ENCODE results near the gene MAN1A1.

The MAN1A1 gene

DNA sequence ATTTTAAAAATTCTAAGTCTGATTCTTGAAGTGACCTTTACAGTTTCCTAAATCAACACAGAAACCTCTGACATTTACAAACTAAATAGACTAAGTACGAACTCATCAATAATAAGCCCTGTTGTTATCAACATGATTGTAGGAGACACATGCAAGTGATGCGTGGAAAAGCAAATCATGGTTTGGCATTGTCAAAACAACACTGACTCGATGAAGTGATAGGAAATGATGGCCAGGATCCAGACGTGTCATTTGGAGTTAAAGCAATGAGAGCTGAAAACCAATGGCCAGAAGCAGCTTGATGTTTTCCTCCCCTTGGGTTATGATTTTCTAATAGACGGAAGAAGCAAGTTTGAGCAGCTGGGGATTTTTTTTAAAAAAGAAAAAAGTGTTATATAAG is 153.7 kb downstream of the MAN1A1 start:
- no peak for DNase-seq (ENCODE audit: low read depth)

DNA sequence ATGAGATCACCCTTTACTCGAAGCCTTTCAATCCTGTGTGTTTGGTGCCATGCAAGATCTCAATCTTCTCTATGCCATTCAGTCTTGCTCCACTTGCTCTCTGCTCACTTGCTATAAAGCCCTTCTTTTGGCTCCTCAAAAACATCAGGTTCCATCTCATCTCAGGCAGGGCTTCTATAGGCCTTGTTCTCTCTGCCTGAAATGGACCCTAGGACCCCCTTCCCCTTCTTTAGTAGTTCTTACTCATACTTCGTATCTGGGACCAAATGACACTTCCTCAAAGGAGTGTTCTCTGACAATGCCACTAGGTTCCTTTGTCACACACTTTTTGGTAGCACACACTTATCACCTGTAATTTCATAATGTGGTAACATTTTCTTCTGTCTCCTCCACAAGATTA is 154.4 kb downstream of the MAN1A1 start:
- DNase-seq (ENCODE audit: low read depth): no peak

DNA sequence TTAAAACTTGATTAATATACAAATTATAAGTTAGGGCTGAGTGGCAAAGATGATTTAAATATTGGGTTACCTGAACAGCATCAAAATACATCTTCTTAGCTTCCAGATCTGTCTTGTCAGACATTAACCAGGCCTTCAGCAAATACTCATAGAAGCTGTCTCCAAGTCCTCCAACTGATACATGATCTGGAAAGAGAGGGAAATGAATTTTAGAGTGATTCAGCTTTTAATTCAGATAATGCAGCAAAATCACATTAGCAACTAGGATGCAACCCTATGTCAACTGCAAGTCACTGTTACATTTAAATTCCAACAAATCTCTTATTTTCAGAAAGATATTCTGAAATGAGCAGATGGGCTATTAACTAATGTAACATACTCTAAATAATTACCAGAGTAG is 155.9 kb downstream of the MAN1A1 start:
- no peak for DNase-seq (ENCODE audit: low read depth)

DNA sequence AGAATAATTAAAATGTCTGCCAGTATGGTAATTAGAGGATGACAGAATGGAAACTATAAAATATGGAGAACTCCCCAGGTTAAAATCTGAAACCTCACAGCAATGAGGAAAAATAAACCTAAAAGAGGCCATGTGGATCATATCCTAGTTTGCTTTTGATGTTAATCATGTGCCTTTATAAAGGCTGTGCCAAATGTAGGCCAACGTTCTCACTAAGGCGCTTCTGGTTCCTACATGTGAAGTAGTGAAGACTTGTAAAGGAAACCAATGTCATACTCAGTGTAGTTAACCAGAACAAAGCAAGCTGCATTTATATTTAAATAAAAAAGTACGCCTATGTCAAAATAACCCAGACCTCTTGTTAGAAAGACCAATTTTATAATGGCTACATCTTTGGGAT is 157.4 kb downstream of the MAN1A1 start:
- no peak for DNase-seq (ENCODE audit: low read depth)

DNA sequence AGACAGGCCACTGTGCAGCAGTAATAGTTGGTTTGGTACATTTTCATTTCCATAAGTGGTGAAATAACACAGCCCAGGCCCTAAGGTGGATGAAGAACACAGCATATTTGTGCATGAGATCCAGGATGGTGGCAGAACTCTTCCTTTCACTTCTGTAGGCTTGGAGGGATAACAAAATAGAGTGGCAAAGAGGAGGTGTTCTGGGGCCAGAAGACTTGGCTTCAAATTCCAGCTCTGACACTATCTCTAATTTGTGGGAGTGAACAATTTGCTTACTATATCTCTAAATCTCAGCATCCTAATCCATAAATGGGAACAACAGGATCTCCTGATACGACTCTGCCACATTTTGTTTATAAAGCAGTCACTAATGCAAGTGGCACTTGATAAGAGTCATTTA is 159.4 kb downstream of the MAN1A1 start:
- no peak for DNase-seq (ENCODE audit: low read depth)

DNA sequence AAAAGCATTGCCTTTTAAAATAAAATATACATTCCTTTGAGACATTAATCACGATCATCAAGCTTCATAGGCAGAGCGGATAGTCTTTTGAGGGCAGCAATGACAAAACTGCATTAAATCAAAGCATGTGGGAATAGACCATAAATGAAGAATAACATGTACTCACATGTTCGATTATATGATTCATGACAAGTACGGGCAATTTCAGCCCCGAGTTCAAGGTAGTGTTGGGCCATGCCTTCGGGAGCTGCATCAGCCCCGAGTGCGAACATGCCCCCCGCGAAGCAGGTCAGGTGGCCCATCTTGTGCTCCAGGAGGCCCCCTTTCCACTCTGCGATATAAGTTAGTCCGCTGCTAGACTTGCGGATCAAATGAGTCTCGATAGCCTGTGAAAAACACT is 160.1 kb downstream of the MAN1A1 start:
- DNase-seq (ENCODE audit: low read depth): no peak

DNA sequence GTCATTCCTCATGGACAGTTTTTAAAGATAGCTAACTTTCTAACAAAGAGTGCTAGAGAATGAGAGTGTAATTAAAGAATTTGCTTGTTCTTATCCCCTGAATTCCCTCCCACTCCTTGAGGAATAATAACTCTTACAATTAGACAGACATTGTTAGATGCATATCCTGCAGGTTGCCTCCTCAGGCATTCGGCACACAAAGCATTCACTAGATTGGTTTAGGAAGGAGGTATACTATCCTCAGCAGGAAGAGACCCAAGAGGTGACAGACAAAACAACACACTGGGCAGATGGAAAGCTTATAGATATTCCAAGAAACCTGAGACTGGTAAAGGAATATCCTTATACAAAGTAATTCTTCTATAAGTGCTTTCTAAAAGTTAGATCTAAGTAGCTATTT is 162.0 kb downstream of the MAN1A1 start:
- DNase-seq (ENCODE audit: low read depth): no peak

DNA sequence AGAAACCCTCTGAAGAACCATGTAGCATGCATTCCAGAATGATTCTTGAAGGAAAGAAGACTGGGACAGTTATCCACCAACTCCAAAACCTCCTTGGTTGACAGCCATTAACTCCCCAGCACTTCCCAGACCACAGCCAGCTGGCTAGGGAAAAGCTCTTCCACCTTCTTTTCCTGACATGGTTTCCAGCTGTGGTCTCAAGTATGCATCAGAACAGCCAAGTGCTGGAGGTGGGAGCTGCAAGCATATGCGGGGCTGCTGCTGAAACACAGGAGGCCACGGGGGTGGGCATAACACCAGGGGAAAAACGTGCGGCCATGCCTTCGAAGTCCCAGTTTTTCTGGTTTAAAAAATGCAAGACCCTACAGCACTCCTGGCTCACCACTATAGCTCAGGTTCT is 163.1 kb downstream of the MAN1A1 start:
- no peak for DNase-seq (ENCODE audit: low read depth)

DNA sequence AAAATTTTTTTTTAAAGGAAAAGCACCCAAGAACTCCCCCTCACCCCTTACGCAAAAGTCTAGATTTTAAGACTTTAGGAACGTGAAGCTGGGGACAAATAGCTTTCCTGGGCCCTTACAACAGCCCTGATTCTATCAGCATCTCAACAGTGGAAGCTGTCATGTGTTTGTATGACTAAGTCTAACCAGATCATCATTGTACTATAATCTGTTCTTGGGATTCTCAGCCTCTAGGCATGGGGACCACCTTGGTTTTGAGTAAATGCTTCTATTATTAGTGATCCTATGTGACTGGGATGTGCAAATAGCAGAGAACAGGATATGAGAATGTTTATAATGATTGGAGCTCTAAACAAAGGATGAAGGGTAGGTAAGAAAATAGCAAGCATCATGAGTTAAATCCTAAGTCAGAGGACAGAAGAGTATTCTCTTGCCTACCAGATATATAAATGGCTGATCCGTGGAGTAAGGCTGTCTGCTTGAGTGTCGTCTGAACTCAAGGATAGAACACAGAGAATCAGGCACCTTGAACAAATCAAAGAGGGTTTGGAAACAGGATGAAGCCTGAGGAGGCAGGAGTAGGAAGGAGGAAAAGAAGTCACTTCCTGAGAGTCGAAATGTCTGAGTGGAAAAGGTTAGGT is 165.4 kb downstream of the MAN1A1 start:
- no peak for DNase-seq (ENCODE audit: low read depth)

DNA sequence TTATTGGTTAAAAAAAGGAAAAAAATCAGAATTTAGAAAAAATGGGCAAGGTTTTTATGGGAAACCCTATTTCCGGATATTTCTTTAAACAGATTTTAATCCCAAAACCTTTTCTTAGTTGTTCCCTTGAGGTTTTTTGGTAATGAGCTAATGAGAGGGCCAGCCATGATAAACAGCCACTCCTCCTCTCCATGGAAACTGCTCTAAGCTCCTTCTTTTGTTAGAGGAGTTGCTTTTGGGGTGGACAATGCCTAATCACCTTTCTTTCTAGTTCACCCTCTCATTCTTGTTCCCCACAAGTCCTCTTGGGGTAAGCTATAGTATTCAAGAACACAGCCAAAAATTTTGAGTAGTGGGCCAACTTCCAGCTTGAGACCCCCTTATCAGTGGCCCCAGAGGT is 166.1 kb downstream of the MAN1A1 start:
- DNase-seq (ENCODE audit: low read depth): no peak

DNA sequence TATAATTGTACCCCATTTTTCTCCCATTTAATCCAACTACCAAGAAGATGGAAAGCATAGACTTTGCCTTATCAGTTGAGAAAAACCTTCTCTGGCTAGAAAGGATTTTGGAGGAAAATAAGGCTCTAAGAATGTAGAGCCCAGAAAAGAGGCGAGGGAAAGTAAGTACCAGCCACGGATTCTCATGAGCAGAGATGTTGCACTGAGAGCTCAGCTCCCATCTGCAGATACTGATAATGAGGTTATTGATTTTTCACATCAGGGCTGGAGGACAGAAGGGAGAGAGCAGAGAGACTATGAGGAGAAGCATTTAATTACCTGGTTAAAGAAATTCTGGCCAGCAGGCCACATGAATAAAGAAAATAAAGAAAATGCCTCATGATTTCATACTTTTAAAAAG is 166.7 kb downstream of the MAN1A1 start:
- DNase-seq (ENCODE audit: low read depth): no peak

DNA sequence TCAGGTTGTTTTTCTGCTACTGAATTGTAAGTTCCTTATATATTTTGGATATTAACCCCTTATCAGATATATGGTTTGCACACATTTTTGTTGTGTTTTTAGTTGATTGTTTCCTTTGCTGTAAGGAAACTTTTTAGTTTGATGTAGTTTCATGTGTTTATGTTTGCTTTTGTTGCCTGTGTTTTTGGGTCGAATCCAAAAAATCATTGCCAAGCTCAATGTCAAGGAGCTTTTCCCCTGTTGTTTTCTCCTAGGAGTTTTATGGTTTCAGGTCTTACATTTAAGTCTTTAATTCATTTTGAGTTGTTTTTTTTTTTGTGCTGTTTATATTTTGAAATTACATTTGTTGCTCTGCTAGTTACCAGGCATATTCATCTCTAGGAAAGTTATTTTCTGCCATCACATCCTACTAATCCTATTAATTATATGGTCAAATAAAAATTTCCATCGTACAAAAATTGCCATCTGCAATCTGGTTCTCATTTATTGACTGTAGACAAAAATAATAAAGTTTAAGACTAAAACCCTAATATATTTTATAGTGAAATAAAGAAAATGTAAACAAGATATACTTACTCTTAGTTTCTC is 167.3 kb downstream of the MAN1A1 start:
- no peak for DNase-seq (ENCODE audit: low read depth)

DNA sequence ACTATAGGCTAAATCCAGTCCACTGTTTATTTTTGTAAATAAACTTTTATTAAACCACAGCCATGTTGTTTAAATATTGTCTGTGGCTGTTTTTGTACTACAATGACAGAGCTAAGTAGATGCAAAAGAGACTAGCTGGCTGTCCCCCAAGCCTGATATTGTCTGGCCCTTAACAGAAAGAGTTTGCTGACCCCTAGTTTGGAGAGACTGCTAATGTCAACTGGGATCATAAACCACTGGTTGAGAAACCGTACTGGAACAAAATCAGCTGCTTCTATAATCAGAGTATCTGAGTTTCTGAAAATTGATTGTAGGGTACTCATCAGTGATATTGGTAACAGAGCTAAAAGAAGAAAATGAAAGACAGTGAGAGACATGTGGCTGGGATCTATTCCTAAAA is 168.5 kb downstream of the MAN1A1 start:
- DNase-seq (ENCODE audit: low read depth): no peak

DNA sequence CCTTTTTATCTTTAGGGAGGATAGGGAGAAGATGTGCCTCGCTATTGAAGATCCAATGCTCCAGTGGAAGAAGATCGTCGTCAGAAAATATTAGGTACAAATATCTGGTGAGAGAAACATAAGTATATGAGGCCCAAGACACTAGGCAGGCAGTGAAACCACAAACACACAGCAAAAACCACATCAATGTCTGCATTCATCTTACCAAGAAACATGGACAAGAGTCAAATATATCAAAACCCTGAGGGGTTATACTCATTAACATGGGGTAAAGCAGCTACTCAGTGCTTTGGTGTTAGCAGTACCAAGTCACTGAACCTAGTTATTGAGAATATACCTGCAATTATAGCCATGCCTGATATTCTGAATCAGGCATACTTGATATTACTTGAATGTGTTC is 169.7 kb downstream of the MAN1A1 start:
- no peak for DNase-seq (ENCODE audit: low read depth)

DNA sequence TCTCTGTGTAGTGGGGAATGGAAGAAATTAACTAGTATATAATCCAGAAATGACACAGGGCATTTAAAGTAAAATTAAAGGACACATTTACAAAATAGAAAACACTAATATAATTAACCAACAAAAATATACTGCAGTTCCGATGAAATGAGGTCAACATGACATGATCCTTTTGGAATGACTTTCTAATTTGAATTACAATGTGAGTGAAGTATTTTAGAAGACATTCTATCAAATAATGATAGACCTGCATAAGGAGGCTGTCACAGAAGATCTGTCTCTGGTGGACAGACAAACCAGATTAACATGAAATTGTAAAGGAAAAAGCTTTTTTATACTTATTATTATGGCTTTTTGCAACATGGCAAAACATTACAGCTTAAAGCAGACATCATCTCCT is 170.5 kb downstream of the MAN1A1 start:
- no peak for DNase-seq (ENCODE audit: low read depth)

DNA sequence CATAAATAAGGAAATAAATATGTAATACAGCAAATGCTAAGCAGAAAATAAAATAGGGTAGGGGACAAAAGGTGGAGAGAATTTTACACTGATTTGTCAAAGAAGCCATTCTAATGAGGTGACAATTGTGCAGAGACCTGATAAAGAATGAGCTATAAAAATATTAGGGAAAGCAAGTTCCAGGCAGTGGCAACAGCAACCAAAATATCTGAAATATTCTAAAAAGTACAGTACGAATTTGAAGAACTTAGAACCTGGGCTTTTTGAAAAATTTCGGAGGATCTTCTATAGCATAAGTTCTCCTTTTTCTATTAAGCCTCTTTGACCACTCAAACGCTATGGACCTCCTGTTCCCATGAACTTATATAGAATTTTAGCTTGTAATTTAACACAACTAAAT is 173.1 kb downstream of the MAN1A1 start:
- no peak for DNase-seq (ENCODE audit: low read depth)

DNA sequence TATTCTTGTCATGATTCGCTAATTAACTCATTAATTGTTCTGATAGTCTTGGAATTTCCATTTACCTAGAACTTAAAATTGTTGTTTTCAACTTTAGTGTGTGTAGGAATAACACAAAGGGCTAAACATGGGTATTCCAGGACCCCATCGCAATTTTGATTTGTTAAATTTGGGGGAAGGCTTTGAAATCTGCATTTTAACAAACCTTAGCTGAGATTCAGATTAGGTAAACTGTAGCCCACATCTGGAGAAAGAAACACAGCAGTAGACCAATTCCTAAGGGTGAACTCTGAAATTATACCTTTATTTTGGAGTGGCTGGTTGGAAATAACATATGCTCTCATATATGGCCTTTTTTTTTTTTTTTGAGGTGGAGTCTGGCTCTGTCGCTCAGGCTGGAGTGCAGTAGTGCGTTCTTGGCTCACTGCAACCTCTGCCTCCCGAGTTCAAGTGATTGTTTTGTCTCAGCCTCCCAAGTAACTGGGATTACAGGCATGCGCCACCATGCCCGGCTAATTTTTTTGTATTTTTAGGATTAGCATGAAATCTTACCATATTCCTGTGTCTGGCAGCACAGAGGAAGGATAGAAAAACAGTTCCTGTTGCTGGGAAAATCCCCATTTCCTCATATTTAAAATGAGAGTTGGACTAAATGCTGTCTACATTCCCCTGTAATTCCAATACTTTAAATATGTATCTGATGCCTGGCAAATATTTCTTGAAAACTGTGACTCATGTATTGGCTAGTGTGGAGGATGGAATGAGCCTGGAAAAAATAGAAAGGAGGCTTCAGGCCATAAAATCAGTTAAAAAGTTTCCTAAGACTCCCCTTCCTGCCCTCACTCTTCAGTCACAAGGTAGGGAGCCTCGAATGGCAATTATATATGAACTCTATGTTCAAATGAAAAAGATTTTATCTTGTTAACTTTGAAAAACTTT is 174.4 kb downstream of the MAN1A1 start:
- DNase-seq (ENCODE audit: low read depth): no peak

DNA sequence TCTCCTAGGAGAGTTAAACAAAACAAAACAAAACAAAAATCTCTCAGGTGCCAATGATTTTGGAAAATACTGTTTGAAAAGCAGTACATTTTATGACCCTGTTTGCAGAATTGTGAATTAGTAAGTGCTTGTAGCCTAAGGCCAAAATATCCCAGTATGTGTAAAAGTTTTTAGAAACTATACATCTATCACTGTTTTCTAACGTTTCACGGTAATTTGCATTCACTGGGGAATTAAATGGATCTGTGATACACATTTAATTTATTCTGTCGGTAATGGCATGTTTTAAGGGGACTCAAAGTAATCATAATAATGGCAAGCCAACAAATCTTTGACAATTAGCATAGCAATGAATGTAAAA is 175.5 kb downstream of the MAN1A1 start:
- no peak for DNase-seq (ENCODE audit: low read depth)

DNA sequence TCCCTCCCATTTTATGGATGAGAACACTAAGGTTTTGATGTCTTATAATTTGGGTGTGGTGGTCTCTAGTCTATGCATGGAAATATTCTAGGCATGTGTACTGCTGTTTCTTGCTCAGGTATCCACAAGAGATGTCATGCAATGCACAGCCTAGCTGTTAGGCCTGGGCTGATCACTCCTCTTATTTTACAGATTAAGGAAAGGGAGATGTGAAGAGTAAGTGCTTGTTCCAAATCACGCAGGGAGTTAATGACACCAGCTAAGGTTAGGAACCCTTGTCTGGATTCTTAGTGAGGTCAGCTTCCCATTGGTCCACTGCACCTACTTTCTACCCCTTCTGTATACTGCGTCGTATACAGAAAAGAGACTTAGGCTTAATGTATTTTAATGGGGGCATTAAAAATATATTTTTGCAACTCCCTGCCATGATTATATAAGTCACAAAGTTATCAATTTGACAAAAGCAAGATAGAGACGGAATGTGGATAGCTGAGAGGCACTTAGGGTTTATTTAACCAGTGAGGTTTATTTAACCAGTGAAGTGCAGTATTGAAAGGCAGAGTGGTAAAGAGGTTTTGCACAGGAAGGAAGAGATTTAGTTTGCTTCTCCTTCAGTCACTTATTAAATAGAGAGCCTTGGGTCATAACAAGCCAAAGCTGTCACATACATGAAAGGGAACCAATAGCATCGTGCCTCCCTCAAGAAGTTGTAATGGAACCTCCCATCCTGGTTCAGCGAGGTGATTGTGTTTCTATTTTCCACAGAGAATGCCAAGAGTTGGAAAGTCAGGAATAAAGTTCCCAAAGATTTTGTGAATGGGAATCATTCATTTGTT is 176.1 kb downstream of the MAN1A1 start:
- DNase-seq (ENCODE audit: low read depth): no peak

DNA sequence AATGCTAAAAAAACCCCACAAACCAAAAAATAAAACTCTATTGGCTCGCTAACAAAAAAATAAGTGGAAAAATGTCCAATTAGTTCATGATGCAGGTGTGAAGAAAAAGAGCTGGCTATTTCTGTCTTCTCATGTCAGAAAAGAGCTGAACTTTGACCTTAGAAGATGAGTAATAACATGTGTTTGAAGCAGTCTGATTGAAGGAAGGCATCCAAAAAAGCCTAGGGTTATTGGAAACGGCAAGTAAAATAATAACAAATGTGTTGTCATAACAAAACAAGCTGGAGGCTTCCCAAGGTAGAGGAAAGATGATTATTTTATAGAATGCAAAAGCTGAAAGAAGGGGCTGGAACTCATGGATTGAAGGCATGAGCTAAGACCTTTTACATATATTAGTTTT is 176.7 kb downstream of the MAN1A1 start:
- no peak for DNase-seq (ENCODE audit: low read depth)

DNA sequence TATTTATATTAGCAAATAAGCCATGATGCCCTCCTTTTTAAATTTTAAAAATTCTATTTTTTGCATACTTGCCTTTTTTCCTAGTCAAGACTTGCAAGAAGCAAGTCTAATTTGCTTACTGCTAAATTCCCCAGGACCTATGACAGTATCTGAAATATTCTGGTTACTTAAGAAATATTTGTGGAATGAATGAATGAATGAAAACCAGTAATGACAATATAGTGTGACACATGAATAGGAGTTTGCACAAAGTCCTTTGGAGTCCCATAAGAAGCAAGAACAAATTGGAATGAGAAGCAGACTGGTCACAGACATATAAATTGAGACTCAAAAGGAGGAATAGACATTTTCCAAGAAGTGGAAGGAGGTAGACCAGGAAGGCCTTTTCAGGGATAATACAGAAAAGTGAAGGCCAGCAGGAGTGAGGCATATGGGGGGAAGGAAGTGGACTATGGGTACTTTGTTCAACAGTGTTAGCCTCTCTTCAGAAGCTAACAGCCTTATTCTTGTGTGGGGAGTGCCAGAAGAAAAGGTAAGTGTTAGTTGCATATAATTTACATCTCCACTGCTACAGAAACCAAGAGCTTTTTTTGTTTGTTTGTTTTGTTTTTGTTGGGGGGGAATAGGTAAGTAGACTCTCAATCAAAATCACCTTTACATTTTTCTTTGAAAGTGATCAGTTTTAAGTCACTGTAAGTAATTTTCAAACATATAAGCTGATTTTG is 177.5 kb downstream of the MAN1A1 start:
- no peak for DNase-seq (ENCODE audit: low read depth)

All from activated T-helper 1 cell treated with Interleukin-2 at 50 U/mL for 16 hours (primary cell).